Measurements from ENCODE around the gene SPNS2.

SPNS2 gene

GRCh38 chr17:4476511-4477070, 22.1 kb upstream of the SPNS2 start:
- Histone ChIP-seq H3K4me3 (ENCODE audit: insufficient read length, low read depth) (no peak overlapping the region), H3K4me1 (ENCODE audit: insufficient read depth, insufficient read length) (peaks cover 12% of the 10 kb centered on the region)

DNA sequence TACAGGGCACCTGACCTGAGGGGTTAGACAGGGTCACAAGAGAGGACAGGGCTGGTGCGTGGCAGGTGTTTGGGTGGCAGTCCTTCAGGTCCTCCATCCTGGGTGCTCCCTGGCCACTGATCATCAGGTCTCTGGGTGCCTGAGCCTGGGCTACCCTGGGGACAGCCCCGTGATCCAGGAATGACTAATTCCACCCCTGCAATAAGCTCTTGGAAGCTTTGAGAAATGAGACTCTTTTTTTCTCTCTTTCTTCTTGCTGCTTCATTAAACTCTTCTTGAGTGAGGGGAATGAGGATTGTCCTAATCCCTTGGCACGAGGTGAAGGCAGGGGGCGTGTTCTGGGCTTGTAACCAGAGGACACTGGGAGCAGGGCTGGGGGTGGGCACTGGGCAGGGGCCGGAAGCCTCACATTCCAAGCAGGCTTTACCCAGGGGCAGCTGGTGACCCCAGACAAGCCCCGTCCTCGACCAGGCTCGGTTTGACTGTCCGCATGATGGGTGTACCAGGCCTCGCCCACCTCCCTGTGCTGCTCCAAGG, 21.4 kb upstream of the SPNS2 start:
- no peak for DNase-seq (ENCODE audit: low read depth, low spot score)
- H3K4me3 ChIP-seq (ENCODE audit: insufficient read length, low read depth), result no peak overlapping the region
- H3K36me3 ChIP-seq (ENCODE audit: insufficient read depth, insufficient read length, low read length), result no peaks in the 10 kb centered on the region
- H3K27me3 ChIP-seq (ENCODE audit: insufficient read depth, insufficient read length), result no peaks in the 10 kb centered on the region
- no peak for TF ChIP-seq ZNF274 (IDR thresholded peaks at IDR 0.05; ENCODE audit: low read depth, low read length)
- no peak for TF ChIP-seq YY1 (IDR thresholded peaks at IDR 0.05; ENCODE audit: insufficient read depth, insufficient read length)
- no peak for TF ChIP-seq SUZ12 (IDR thresholded peaks at IDR 0.05; ENCODE audit: extremely low read depth, insufficient read depth, insufficient read length)
- peak overlapping the region; percentile 4 for H3K9ac ChIP-seq (ENCODE audit: insufficient read length, low read depth)
- peaks cover 12% of the 10 kb centered on the region for H3K4me1 ChIP-seq (ENCODE audit: insufficient read depth, insufficient read length)
- no peaks in the 10 kb centered on the region for H3K9me3 ChIP-seq (ENCODE audit: insufficient read depth, low read length)

More at GRCh38 chr17:4476511-4477070, 22.1 kb upstream of the SPNS2 start:
- TF ChIP-seq SUZ12 (IDR thresholded peaks at IDR 0.05; ENCODE audit: extremely low read depth, insufficient read depth, insufficient read length) (no peak), ZNF274 (IDR thresholded peaks at IDR 0.05; ENCODE audit: low read depth, low read length) (no peak), YY1 (IDR thresholded peaks at IDR 0.05; ENCODE audit: insufficient read depth, insufficient read length) (no peak)
- no peak for DNase-seq (ENCODE audit: low read depth, low spot score)
- Histone ChIP-seq H3K36me3 (ENCODE audit: insufficient read depth, insufficient read length, low read length) (no peaks in the 10 kb centered on the region), H3K27me3 (ENCODE audit: insufficient read depth, insufficient read length) (no peaks in the 10 kb centered on the region), H3K9me3 (ENCODE audit: insufficient read depth, low read length) (no peaks in the 10 kb centered on the region), H3K9ac (ENCODE audit: insufficient read length, low read depth) (peak overlapping the region; percentile 21)

DNA sequence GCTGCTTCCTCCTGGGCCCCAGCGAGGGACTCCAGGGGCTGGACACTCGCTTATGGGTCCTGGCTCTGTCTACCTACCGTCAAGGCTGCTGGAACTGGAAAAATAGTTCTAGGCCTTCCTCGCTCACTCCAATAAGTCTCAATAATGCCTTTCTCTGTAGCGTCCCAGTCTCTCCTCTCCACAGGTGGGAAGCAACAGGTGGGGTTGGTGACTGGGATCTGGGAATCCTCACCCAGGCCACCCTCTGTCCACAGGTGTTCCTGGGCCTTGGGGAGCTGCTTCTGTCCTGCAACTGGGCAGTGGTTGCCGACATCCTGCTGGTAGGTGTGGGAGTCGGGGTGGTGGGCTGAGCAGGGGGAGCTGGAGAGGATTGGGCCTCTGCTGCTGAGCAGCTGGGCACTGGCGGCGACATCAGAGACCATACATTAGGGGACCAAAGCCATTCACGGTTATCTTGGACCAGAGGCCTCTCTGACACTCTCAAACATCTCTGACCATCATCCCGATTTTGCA, 20.3 kb upstream of the SPNS2 start:
- no peak for DNase-seq (ENCODE audit: low read depth, low spot score)
- Histone ChIP-seq H3K9ac (ENCODE audit: insufficient read length, low read depth) (no peak overlapping the region), H3K4me3 (ENCODE audit: insufficient read length, low read depth) (no peak overlapping the region), H3K27me3 (ENCODE audit: insufficient read depth, insufficient read length) (no peaks in the 10 kb centered on the region), H3K36me3 (ENCODE audit: insufficient read depth, insufficient read length, low read length) (no peaks in the 10 kb centered on the region), H3K4me1 (ENCODE audit: insufficient read depth, insufficient read length) (peaks cover 12% of the 10 kb centered on the region), H3K9me3 (ENCODE audit: insufficient read depth, low read length) (no peaks in the 10 kb centered on the region)
- no peak for TF ChIP-seq YY1 (IDR thresholded peaks at IDR 0.05; ENCODE audit: insufficient read depth, insufficient read length)
- TF ChIP-seq SUZ12 (IDR thresholded peaks at IDR 0.05; ENCODE audit: extremely low read depth, insufficient read depth, insufficient read length), result no peak
- TF ChIP-seq ZNF274 (IDR thresholded peaks at IDR 0.05; ENCODE audit: low read depth, low read length), result no peak

GRCh38 chr17:4479340-4479981, 19.2 kb upstream of the SPNS2 start:
- DNase-seq (ENCODE audit: low read depth, low spot score), result no peak
- no peak for TF ChIP-seq ZNF274 (IDR thresholded peaks at IDR 0.05; ENCODE audit: low read depth, low read length)
- no peak for TF ChIP-seq YY1 (IDR thresholded peaks at IDR 0.05; ENCODE audit: insufficient read depth, insufficient read length)
- no peak for TF ChIP-seq SUZ12 (IDR thresholded peaks at IDR 0.05; ENCODE audit: extremely low read depth, insufficient read depth, insufficient read length)
- no peaks in the 10 kb centered on the region for H3K9me3 ChIP-seq (ENCODE audit: insufficient read depth, low read length)
- H3K9ac ChIP-seq (ENCODE audit: insufficient read length, low read depth), result no peak overlapping the region
- H3K36me3 ChIP-seq (ENCODE audit: insufficient read depth, insufficient read length, low read length), result no peaks in the 10 kb centered on the region
- peaks cover 11% of the 10 kb centered on the region for H3K4me1 ChIP-seq (ENCODE audit: insufficient read depth, insufficient read length)
- no peaks in the 10 kb centered on the region for H3K27me3 ChIP-seq (ENCODE audit: insufficient read depth, insufficient read length)
- no peak overlapping the region for H3K4me3 ChIP-seq (ENCODE audit: insufficient read length, low read depth)

GRCh38 chr17:4479982-4480751, 18.5 kb upstream of the SPNS2 start:
- Histone ChIP-seq H3K9me3 (ENCODE audit: insufficient read depth, low read length) (no peaks in the 10 kb centered on the region), H3K4me1 (ENCODE audit: insufficient read depth, insufficient read length) (peaks cover 11% of the 10 kb centered on the region), H3K36me3 (ENCODE audit: insufficient read depth, insufficient read length, low read length) (no peaks in the 10 kb centered on the region), H3K27me3 (ENCODE audit: insufficient read depth, insufficient read length) (no peaks in the 10 kb centered on the region), H3K4me3 (ENCODE audit: insufficient read length, low read depth) (no peak overlapping the region), H3K9ac (ENCODE audit: insufficient read length, low read depth) (no peak overlapping the region)
- no peak for TF ChIP-seq SUZ12 (IDR thresholded peaks at IDR 0.05; ENCODE audit: extremely low read depth, insufficient read depth, insufficient read length)
- TF ChIP-seq YY1 (IDR thresholded peaks at IDR 0.05; ENCODE audit: insufficient read depth, insufficient read length), result no peak
- TF ChIP-seq ZNF274 (IDR thresholded peaks at IDR 0.05; ENCODE audit: low read depth, low read length), result no peak
- DNase-seq (ENCODE audit: low read depth, low spot score), result no peak

DNA sequence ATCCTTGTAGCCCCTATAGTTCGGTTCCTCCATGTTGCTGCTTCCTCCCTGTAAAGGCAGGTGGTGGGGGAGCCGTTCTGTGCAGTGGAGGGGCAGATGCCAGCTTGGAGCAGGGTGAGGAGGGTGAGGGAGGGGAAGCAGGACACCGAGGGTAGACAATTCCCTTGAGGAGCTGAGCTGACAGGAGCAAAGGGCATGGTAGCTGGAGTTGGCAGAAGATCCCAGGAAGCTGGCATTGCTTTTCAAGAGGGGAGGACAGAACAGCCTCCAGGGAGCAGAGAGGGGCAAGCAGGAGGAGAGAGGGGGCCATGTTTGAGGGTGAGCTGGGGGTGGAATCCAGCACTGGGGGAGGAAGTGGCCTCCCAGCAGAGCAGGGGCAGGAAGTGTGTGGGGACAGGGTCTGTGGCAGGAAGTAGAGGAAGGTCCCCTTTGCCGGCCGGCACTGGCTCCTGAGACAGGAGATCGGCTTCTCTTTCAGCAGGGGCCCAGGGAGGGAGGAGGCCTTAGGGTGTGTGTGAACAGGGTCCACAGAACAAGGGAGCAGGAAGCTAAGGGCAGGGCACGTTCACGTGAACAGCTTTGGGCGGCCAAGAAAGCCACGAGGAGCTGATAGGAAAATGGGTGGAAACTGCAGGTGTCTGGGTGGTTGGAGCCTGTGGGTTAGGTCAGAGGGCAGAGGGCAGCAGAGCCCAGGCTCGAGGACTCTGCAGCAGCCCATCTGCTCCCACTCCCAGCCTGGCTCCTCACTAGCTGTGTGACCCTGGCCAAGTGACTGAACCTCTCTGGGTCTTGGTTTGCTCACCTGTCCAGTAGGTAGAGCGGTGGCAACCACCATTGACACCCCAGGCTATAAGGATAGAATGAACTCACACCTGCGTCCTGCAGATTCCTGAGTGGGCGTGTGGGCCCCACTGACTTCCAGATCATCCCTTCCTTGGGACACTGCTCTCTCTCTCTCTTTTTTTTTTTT, 17.5 kb upstream of the SPNS2 start:
- no peaks in the 10 kb centered on the region for H3K36me3 ChIP-seq (ENCODE audit: insufficient read depth, insufficient read length, low read length)
- no peak for TF ChIP-seq SUZ12 (IDR thresholded peaks at IDR 0.05; ENCODE audit: extremely low read depth, insufficient read depth, insufficient read length)
- TF ChIP-seq YY1 (IDR thresholded peaks at IDR 0.05; ENCODE audit: insufficient read depth, insufficient read length), result no peak
- no peak for TF ChIP-seq ZNF274 (IDR thresholded peaks at IDR 0.05; ENCODE audit: low read depth, low read length)
- peaks cover 9% of the 10 kb centered on the region for H3K4me1 ChIP-seq (ENCODE audit: insufficient read depth, insufficient read length)
- no peak for DNase-seq (ENCODE audit: low read depth, low spot score)
- no peaks in the 10 kb centered on the region for H3K27me3 ChIP-seq (ENCODE audit: insufficient read depth, insufficient read length)
- H3K4me3 ChIP-seq (ENCODE audit: insufficient read length, low read depth), result no peak overlapping the region
- no peaks in the 10 kb centered on the region for H3K9me3 ChIP-seq (ENCODE audit: insufficient read depth, low read length)
- H3K9ac ChIP-seq (ENCODE audit: insufficient read length, low read depth), result peak overlapping the region; percentile 8

All from NT2/D1 (cell line).